GF-D8 (cell line): ENCODE results near the gene DOCK3.
"Not testable (repeated sequence)": the region's sequence is repeated elsewhere in the genome, so short reads cannot be mapped to it uniquely, and the experiment has no call there.

Experiments used
- DNase-seq: peaks from one replicate; lab custom pipeline; 2025; lab: John Stamatoyannopoulos, UW

Gene DOCK3

GRCh38 chr3:50805321-50805720 is 130.6 kb downstream of the DOCK3 start:
- no peak for DNase-seq

DNA sequence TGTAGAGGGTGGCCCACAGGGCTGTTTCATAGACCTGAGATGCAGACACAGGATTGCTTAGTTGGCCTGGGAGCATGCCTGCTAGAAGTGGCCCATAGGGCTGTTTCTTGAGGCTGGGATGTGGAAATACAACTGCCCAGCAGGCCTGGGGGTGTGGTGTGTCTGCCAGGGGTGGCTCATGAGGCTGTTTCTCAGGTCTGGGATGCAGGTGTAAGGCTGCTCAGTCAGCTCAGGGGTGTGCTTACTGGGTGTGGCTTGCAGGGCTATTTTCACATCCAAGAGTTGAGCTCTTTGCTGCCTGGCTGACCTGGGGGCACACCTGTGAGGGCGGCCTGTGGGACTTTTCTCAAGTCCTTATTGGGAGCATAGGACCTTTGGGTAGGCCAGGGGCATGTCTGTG is 131.3 kb downstream of the DOCK3 start:
- DNase-seq, result no peak

DNA sequence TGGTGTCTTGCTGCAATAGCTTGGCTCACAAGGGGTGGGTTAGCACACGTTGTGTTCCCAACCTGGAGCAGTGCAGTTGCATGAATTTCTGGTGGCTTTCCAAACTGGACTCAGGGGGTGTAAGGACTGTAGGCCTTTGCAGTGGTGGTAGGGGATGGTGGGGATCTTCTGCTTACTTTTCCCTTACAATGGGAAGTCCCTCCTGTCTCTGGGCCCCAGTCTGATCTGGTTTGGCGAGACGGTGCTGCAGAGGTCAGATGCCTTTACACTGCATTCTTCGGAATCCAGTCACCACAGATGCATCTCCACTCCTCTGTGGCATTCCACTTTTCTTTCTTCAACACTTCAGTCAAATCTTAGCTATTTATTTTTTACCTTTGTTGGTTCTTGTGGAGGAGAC is 132.1 kb downstream of the DOCK3 start:
- no peak for DNase-seq

DNA sequence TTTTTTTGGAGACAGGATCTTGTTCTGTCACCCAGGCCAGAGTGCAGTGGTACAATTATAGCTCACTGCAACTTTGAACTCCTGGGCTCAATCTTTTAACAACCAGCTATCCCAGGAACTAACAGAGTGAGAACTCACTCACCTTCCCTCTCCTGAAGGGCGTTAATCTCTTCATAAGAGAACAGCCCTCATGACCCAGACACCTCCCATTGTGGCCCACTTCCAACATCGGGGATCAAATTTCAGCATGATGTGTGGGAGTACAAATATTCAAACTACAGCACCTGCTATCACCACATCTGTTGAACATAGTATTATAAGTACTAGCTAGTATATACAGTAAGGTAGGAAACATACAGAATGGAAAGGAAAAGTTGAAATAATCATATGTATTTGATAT is 132.5 kb downstream of the DOCK3 start:
- no peak for DNase-seq

GRCh38 chr3:50811893-50812292 is 137.2 kb downstream of the DOCK3 start:
- DNase-seq, result no peak

- DNase-seq, result no peak
These were observed 141.1 kb downstream of the DOCK3 start for GRCh38 chr3:50815844-50816243.

- no peak for DNase-seq
These were observed 142.2 kb downstream of the DOCK3 start for GRCh38 chr3:50816894-50817293.

- no peak for DNase-seq
These were observed 143.2 kb downstream of the DOCK3 start for GRCh38 chr3:50817756-50818529.

DNA sequence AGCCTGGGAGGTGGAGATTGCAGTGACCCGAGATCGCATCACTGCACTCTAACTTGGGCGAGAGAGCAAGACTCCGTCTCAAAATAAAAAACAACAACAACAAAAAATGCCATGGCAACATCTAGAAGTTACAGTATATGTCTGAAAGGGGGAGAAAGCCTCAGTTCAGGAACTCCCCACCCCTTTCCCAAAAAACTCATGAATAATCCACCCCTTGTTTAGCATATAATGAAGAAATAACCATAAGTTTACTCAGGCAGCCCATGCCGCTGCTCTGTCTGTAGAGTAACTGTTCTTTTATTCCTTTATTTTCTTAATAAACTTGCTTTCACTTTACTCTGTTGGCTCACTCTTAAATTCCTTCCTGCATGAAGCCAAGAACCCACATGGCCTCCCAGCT is 145.2 kb downstream of the DOCK3 start:
- DNase-seq, result no peak

DNA sequence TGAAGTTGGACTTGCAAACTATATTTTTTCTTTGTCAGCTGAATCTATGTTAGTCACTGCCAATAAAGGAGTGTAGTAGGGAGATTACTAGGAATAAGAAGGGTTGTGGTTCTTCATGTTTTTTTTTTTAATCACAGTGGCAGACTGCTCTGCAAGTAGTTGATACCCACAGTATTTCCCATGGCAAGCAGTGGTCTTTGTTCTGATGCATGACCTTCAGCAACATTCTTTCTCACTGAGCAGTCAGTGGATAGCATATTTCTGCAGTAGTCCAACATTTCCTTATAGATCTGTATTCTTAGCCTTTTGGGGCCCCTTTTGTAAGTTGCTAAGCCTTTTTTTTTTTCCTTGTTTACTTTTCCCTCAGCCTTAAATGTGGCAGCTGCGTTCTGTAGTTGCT is 151.1 kb downstream of the DOCK3 start:
- DNase-seq, result no peak

- DNase-seq, result no peak
These were observed 155.7 kb downstream of the DOCK3 start for GRCh38 chr3:50830451-50830850.

- not testable (repeated sequence) for DNase-seq
These were observed 156.3 kb downstream of the DOCK3 start for GRCh38 chr3:50831009-50831408.

GRCh38 chr3:50840983-50841489 is 166.3 kb downstream of the DOCK3 start:
- no peak for DNase-seq

GRCh38 chr3:50848308-50848707 is 173.6 kb downstream of the DOCK3 start:
- no peak for DNase-seq

DNA sequence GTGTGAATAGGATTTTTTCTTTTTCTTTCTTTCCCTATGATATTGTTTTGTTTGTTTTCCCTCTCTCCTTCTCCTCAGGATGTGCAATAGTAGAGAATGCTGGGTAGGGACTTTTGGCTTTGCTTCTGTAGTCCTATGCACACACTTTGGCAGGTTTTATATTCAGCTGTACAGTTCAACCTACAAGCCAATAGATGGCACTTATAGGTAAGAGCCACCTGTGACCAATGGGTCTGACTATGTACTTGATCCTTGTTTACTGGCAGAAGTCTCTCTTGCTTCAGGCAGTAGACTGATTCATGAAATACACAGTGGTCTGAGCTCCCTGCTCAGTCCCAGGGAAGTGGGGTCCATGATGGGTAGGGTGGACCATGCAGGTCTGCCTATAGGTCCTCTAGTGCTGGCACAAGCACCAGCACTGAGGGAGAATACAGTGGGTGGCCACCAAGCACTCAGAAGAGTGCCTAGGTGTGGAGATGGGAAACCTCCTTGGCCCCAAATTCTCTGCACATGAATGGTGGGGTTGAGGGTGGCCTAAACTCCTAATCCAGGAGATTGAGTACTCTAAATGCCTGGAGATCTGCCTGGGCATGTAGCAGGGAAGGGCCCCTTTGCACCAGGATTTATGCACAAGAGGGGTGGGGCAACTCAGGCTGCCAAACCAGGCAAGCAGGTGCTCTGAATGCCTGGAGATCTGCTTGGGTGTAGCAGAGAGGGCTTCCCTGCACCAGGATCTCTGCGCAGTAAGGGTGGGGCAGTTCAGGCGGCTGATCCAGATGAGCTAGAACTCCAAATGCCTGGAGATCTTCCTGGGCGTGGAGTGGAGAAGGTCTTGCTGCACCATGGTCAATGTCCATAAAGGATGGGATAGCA is 176.1 kb downstream of the DOCK3 start:
- DNase-seq, result no peak

- no peak for DNase-seq
These were observed 179.2 kb downstream of the DOCK3 start for GRCh38 chr3:50853936-50854335.

GRCh38 chr3:50862221-50862620 is 187.5 kb downstream of the DOCK3 start:
- no peak for DNase-seq

DNA sequence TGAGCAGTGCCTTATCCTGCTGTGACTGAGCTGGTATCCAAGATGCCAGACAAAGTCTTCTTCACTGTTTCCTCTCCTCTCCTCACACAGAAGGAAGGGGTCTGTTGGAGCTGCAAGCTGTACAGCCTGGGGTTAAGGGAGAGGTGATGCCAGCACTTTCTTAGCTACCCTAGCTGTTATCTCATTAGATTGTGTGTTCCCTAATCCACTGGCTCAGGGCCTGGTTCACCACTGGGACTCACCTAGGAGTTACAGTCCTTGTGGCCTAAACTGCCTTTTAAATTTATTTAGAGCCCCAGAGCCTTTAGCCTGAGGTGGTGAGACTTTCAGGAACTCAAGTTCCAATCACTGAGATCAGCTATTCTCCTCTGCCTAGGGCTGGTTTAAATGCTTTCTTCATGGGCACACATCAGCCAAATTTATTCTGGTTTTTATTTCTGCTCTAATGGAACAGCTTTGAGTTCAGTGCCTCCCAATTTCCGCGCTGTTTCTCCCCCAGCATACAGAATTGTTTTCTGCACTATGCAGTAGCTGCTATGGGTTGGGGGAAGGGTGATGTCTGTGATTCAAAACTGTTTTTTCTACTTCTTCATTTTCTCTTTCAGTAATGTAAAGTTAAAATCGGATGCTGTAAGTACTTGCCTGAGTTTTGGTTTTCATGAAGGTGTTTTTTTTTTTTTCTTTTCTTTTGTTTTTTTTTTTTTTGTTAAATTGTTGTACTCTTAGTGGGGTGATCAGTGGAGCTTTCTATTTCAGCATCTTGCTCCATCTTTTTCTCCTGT is 198.8 kb downstream of the DOCK3 start:
- DNase-seq, result no peak

GRCh38 chr3:50874876-50875275 is 200.1 kb downstream of the DOCK3 start:
- not testable (repeated sequence) for DNase-seq

DNA sequence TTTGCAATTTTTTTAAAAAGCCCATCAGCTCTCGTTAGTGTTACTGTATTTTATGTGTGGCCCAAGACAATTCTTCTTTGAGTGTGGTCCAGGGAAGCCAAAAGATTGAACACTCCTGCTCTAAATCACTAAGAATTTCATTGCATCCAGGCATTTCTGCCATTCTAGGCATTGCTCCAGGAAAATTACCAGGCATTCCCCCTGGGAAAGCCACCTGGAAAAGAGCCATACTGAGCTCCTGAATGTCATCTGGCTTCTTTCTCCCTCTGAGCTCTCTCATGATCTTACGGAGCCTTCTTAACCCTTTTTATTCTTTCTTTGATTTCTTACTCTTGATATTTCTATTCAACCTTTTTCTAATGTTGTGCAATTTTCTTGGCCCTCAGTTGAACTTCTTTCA is 202.2 kb downstream of the DOCK3 start:
- DNase-seq, result no peak

DNA sequence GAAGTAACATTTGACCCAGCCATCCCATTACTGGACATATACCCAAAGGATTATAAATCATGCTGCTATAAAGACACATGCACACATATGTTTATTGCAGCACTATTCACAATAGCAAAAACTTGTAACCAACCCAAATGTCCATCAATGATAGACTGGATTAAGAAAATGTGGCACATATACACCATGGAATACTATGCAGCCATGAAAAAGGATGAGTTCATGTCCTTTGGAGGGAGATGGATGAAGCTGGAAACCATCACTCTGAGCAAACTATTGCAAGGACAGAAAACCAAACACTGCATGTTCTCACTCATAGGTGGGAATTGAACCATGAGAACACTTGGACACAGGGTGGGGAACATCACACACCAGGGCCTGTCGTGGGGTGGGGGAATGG is 208.0 kb downstream of the DOCK3 start:
- not testable (repeated sequence) for DNase-seq

DNA sequence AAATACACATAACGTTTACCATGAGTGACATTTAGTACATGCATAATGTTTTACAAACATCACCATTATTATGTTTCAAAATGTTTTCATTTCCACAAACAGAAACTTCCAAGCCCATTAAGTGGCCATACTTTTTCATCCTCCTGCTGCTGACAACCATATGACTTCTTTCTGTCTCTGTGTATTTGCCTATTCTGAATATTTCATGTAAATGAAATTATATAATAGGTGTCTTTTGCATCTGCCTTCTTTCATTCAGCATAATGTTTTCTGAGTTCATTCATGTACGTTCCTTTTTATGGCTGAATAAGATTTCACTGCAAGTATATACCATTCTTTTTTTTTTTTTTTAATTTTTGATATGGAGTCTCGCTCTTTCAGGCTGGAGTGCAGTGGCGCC is 209.0 kb downstream of the DOCK3 start:
- DNase-seq, result no peak
